GM18870 (cell line): ENCODE measurements around the gene LHPP.

Experiments used
- ATAC-seq: cut with Tn5 transposase; IDR thresholded peaks from one replicate; pipeline ENCODE4 v1.9.1; 2021; ENCODE audit warnings: moderate library complexity; ENCODE audit not compliant: unreplicated experiment

Gene LHPP

DNA sequence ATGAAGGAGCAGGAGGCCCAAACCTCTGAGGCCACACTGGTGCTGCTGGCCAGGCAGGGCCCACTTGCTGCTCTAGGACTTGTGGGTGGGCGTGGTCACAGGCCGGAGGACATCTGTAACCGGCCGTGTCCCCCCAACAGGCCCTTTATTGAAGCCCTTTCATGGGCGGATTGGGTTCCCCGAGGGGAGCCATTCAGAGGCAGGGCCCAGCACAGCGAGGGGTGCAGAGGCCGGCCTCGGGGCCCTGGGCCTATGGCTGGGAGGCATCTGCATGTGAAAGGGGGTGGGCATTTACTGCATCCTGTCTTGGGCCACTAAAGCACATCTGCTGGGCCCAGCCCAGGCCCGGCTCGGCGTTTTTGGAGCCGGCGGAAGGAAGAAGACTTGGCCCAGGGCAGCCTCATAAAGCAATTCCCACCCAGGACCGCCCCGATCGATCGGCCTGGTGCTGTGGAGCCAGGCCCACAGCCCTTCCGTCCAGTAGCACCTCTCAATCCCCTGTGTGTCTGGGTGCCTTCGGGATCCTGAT lies 8.4 kb downstream of the LHPP start:
- no peak for ATAC-seq

DNA sequence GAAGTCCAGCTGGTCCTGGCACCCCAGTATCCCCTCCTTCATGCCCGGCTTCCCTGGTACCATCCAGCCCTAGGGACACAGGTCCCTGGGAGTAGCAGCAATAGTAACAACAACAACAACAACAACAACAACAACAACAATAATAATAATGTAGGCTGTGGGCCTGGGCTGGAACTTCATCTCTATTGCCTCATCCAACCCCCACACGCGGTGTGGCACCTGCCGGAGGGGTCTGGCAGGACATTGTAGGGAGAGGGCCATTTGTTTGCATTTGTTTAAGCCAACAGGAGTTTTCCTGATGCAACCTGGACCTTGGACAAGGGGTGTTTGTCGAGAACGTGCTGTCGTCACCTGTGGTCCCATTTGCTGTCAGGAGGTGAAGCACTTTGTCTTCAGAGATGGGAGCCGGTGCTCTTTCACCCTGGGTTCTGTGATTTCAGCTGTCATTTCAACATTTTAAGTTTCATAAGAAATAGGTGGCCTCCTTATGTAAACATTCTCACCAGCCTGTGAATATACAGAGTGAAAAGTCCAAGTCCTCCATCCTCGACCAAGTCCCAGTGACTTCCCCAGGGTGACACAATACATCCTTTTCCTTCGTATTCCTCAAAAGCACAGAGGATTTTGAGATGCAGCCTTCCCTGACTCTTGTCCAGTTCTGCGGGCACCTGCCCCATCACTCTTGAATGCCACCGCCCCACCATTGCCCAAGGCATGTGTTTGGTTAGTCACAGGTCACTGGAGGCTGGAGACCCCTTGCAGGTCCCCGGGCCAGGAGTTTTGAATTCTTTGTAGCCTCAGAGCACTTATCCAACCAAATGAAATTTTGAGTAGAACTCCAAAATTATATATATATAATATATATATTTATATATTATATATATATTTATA lies 9.2 kb downstream of the LHPP start:
- no peak for ATAC-seq

DNA sequence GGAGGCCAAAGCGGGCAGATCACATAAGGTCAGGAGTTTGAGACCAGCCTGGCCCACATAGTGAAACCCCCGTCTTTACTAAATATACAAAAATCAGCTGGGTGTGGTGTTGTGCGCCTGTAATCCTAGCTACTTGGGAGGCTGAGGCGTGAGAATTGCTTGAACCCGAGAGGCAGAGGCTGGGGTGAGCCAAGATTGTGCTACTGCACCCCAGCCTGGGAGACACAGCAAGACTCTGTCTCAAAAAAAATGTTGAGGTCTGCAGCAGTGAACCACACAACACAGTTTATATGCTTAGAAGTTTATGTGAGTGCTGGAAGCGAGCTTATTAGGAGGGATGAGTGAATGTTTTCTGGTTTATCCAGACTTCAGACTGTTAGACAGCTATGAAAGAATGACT lies 10.4 kb downstream of the LHPP start:
- ATAC-seq: no peak

DNA sequence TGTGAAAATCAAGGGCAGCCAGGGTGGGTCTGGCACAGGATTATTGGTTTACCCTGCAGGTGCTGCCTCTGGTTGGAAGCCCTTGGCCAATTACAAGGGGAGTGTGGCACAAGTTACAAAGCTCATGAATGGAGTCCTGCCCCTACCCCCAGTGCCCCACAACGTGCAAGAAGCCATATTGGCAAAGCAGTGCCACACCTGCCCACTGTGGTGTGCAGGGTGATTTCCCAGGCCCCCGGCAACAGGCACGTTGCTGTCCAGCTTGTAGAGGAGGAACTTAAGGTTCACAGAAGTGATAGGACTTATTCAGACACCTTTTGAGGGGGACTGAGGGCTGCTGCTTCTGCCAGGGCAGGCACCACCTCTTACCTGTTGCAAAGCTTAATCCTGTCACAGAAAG lies 11.4 kb downstream of the LHPP start:
- ATAC-seq: no peak

DNA sequence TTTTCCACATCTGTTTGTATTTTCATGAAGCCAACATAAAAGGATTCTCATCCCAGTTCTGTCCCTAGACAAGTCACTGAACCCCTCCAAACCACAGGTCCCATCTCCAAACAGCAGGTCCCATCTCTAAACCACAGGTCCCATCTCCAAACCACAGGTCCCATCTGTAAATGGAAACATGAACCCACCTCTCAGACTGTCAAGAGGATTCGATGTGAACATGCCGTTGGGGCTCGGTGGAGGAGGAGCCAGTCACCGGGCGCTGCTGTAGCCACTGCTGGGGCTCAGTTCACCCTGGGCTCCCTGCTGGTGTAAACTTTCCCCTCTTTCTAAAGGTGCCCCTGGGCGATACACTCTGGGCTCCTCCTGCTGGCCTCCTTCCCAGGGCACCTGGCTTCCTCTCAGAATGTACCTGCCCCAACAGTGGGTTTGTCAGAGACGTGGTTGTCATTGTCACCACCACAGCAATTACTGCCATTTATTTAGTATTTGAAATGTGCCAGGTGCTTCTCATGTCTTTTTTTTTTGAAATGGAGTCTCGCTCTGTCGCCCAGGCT lies 13.0 kb downstream of the LHPP start:
- ATAC-seq: no peak

DNA sequence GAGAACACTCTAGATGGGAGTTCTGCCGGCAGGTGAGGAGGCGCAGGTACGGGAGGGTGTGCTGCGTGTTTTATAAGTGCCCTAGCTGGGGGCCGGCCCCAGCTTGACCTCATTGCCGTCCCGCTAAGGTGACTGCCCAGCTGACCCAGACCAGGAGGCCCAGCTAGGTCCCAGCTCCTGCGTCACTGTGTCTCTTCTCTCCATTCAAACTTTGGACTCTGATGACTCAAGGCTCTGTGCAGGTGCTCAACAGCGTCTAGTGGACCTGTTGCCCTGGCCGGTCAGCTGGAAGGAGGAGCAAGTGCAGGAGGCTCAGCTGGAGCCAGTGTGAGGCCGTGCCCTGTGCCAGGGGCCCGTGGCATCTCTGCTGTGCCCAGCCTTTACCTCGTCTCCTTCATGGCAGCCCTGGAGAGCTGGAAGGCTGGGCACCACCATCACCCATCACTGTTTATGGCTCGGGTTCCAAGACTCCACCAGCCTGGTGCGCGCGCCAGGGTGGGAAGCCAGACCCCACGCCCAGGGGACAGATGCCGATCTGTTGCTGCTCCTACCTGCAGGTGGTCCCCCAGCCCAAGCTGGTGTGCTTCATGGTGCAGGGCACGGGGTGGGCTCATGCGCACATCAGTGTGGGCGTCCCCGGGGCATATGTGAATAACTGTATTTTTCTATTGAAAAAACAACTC lies 14.6 kb downstream of the LHPP start:
- ATAC-seq: no peak

DNA sequence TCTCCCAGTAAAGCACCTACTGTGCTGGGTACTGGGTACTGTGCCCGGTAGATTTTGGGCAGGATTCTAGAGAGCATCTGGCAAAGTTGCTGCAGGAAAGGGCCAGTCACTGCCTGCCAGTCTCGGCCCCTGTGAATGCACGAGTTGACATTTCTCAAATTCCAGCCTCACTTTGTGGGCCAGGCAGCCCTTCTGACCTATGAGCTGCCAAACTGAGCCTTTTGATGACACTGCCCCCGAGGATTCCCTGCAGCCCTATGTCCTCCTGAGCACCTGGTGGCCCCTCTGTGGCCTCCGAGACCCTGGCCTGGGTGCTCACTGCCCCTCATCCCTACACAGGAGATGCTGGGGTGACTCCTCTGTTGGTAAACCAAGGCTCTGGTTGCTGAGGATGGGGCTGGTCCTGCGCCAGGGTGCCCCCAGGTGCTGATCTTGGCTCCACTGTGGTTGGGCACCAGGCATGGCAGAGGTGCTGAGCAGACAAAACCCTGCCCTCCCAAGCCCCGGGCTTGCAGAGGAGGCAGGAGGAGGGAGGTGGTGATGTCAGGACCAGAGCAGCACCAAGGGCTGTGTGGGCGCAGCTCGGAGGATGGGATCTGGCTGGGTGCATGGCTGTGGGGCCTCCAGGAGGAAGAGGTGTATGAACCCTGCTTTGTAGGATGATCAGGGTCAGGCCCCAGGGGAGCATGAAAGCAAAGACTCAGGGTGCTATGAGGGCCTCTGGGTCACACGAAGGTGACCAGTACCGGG lies 16.2 kb downstream of the LHPP start:
- ATAC-seq: no peak

DNA sequence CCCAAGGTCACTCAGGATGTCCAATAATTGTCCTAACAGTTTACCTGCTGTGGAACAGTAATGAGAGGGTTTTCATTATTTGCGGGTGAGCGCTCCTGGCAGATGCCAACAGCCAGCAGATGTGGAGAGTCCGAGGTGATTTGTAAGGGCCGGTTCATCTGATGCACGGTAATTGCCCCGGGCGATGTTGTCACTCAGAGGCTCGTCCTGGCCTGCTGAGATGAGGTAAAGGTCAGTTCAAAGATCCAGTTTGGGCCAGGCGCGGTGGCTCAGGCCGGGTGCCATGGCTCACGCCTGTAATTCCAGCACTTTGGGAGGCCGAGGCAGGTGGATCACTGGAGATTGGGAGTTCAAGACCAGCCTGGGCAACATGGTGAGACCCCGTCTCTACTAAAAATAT lies 16.9 kb downstream of the LHPP start:
- ATAC-seq: no peak

DNA sequence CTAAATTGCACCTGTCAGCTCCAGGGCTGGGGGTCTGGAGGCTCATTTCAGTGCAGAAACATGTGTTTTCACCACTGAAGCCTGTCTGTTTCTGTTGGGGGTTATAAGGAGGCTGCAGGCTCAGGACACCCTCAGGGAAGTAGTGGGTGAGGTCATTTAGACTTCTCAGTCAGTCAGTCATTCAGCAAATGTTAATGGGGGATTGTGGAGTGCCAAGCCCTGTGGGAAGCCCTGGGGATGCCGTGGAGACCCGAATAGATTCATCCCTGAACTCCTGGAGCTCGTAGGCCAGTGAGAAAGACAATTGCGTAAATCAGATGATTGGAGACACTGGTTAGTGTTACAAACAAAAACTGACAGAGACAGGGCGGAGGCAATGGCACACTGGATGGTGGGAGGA lies 19.2 kb downstream of the LHPP start:
- ATAC-seq: no peak

DNA sequence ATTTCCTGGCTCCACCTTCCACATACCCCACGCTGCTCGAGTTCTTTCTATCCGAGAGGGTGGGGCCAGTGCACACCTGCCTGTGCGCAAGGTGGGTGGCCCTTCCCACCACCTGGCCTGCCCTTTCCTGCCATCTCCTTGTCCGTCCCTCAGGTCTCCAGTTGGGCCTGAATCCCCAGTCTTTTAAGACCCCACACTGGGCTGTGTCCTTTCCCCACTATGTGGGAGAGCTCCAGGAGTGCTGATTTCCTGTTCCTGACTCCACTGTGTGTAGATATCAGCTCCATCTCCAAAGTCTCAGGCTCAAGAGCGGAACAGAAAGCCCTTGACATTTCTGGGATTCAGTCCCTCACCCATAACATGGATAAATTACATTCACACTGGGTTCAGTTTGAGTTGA lies 20.1 kb downstream of the LHPP start:
- ATAC-seq: no peak

DNA sequence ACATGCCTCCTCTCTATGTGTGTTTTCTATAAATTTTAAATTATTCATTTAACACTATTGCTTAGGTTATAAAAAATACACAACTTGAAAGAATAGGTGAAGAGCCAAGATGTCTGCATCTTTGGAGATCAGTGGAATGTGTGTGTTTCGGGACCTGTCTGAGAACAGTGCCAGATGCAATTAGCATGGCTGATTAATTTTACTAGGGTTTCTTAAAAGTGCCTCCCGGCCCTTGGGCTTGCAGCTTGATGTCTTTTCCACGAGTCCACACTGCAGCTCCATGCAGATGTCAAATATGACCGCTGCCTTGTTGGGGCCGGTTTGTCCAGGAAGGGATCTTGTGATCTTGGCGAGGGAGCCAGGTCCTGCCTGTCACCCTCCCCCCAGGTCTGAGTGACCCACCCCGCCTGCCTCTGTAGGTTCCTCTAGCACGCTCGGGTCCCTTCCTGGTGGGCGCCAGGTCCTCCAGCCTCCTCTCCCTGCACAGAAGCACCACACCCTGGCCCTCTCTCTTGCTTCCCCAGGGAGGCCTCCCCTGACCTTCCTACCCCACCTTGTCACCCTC lies 20.7 kb downstream of the LHPP start:
- ATAC-seq: no peak

DNA sequence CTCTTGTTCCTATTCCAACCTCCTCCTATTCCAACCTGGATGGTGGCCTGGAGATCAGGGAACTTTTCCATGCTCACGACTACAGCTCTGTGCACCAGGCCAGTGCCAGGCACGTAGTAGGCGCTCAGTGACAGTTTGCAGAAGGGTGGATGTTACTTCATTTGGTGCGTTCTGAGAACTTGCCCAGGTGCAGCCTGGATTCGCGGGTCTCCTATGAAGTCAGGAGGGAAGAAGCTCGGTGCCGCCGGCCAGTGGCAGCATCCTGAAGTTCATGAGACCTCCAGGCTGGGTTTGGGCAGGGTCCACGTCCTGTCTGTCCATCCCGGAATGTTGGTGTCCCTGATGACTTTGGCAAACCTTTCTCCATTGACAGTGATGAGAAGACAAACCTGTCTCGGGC lies 21.3 kb downstream of the LHPP start:
- ATAC-seq: no peak

DNA sequence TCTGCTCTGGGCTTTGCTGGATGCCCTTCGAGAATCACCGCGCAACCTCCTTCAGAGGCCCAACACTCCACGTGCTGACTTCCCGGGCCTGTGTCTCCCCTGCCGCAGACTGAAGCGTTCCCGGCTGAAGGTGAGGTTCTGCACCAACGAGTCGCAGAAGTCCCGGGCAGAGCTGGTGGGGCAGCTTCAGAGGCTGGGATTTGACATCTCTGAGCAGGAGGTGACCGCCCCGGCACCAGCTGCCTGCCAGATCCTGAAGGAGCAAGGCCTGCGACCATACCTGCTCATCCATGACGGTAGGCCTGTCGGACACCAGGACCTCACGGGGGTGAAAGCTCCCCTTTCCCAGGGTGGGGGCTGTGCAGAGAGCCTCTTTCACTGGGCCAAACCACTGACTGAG lies 22.4 kb downstream of the LHPP start:
- no peak for ATAC-seq

DNA sequence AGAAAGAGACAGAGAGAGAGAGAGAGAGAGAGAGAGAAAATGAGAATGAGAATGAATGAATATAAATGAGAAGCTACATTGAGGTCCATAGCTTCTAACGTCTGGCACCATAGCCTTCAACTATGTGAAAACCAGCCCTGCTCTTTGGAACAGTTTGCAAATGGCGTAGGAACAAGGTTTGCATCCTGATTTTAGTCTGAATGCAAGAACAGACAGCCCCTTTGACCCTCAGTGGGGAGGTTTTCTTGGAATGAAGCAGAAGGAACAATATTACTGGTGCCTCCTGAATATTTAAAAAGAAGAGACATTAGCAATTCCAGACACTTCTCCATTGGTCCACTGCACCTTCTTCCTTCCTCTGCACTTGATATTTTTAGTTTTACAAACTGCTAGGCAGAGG lies 23.0 kb downstream of the LHPP start:
- ATAC-seq: no peak

DNA sequence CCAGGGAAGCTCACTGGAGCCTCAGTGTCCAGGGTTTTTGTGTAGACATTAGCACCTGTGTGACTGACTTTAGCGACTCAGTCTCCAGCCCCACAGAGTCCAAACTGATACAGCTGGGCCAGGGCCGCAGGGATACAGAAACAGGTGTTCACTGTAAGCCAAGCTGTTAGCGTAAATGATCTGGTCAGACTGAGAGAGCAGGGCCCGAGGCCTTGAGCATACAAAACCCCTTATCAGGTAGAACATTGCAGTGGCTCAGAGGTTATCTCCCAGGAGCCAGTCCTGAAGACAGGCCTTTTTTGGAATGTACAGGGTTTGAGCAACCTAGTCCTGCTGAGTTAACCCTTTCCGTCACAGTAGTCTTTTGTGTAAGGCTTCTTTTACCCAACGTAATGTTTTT lies 25.0 kb downstream of the LHPP start:
- no peak for ATAC-seq

DNA sequence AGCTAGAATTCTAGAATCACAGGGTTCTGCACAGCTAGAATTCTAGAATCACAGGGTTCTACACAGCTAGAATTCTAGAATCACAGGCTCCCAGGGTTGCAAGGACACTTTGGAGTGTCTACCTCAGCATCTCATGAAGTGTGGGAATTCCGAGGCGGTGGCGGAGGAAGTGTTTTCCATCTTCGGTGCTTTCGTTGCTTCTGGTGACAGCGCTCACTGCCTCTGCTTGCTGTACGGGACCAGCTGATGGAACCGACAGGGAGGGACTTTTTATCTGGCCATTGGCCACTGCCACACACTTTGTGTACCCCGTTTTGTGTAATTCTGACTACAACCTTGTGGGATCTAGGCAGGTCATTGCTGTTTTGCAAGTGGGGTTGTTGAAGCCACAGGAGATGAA lies 29.5 kb downstream of the LHPP start:
- ATAC-seq: no peak

DNA sequence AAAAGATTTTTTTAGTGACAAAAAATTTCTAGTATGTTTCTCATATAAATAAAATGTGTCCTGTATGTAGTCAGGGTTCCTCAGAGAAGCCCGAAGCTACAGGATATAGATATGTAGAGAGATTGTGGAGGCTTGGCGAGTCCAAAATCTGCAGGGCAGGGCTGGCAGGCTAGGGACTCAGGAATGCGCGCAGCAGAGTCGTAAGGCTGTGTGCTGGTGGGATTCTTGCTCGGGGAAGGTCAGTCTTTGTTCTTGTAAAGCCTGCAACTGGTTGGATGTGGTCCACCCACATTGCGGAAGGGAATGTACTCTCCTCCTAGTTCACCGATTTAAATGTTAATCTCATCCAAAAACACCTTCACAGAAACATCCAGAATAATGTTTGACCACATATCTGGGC lies 30.6 kb downstream of the LHPP start:
- no peak for ATAC-seq

DNA sequence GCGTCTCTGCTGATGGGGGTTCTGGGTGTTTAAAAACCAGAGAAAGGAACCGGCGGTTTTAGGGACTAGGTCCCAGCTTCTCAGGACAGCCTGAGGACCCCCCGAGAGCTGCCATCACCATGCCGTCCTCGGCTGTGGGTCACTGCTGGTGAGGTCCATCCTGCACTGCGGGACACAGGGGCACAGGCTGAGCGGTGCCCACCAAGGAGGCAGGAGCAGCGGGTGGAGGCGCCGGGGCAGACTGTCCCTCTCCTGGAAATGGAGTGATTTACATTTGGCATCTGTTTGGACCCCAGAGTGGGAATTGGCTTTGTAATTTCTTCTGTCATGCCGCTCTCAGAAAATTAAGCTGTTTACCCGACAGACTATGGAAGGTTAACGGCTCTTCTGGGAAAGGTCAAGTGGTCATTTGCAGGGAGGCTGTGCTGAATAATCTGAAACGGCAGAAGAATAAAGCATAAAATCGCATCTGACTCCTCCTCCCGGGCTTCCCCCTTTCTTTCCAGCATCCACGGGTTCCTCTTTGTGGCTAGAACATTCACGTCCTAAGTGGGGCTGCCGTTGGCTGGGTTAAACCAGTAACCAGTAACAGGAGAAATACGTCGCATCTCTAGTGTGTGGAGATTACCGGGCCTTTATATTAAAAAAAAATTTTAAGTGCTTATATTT lies 31.7 kb downstream of the LHPP start:
- ATAC-seq: no peak

DNA sequence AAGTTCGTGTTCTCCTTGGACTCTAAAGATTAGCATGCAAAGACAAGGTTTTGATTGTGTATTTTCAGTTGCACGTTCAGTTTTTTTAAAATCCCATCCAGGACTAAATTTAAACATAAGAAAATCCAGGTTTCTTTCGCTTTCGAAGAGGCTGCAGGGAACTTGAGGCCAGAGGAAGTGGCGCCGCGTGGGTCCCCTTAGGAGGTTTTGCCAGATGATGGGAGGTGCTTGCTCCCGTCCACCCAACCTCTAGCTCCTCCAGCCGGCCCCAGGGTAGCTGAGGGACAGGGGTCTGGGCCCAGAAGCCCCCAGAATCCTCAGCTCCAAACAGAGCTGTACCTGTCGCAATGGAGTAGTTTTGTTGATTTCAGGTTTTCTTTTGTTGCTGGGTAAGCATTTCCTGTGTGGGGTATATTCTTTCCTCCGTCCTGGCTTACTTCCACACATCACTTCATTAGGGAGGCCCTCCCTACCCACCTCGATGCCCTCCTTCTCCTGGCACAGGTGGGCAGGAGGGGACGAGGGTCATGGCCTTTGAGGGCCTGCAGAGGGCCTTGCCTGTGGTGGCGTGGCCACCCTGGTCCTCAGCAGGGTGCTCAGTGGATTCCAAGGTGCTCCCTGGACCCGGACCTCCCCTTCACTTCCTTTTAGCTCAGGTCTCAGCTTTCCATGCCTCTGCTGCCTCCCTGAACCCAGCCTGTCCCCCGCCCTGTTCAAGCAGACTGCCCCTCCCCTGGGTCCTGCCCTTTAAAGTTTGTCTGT lies 32.6 kb downstream of the LHPP start:
- no peak for ATAC-seq

DNA sequence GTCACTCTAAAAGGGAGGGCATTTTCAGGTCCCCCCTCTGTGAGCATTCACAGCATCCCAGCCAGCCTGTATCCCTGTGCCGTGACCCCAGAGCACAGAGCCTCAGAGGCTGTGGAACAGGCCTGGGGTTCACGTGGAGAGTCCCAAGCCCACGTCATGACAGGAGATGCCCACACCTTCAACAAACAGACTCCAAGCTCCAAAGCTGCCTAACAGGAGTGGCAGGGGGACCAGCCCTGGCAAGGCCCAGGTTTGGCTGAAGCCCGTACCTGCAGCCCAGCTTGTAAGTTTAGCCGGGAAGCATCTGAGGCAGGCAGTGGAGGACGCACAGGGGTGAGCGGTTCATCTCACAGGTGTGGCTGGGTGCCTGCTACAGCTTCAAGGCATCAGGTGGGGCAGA lies 33.5 kb downstream of the LHPP start:
- no peak for ATAC-seq
